HepG2 (cell line): Measurements from ENCODE around the gene PTAR1. TPM values are rescaled to one million over a fixed set of nuclear protein-coding genes. Genes with fewer than 3 reads are reported as not detected.

Experiments used
- ATAC-seq: fragments of 200-7000 bp; cut with Tn5 transposase; 3 replicates; pipeline ENCODE4 v1.9.1; 2020; ENCODE audit warnings: mild to moderate bottlenecking, moderate library complexity
- BruUV-seq: library from RNA; stranded (reverse); fragments of 400-500 nt; replicated peaks from 2 replicates; lab custom pipeline; 2021; lab: Mats Ljungman, UMichigan
- CTCF ChIA-PET: fragments of 300-600 bp; formaldehyde crosslinking; extraction: SDS; loops from one replicate; lab custom pipeline; 2021; ENCODE audit warnings: low total read pairs, inconsistent platforms, low intra/inter-chr PET ratio; lab: Yijun Ruan, JAX
- POLR2A ChIA-PET: fragments of 350-600 bp; sonication (Branson Sonifier 250); formaldehyde crosslinking; loops from one replicate; lab custom pipeline; 2020; ENCODE audit warnings: antibody characterized with exemption, inconsistent platforms; lab: Yijun Ruan, JAX
- DNase-seq: peaks from one replicate; pipeline ENCODE4 v3.0.0-alpha.2; 2015; ENCODE audit warnings: low spot score
- FAIRE-seq: peaks from 3 replicates; lab custom pipeline; 2011; peaks lifted over from hg19 to GRCh38; lab: Jason Lieb, UNC
- H2AFZ ChIP-seq: one replicate; pipeline ENCODE4 v1.6.1; 2011; ENCODE audit warnings: low read length, inconsistent platforms
- H3K27ac ChIP-seq: fragments of 300-600 bp; 3 replicates; pipeline ENCODE4 v1.8.0; 2011; ENCODE audit warnings: mixed run types, mild to moderate bottlenecking, mixed read lengths, low read length, inconsistent platforms; ENCODE audit not compliant: insufficient read depth; ENCODE audit errors: extremely low read length
- H3K27me3 ChIP-seq, 2 experiments: fragments of 200-600 bp in 1 of 2; 2 replicates in 1 of 2; 3 replicates in 1 of 2; pipeline versions ENCODE4 v1.6.0 to v1.8.0; 2011; ENCODE audit warnings: low read length in 2 of 2, mild to moderate bottlenecking in 2 of 2, moderate library complexity in 2 of 2, inconsistent platforms in 1 of 2; ENCODE audit not compliant: insufficient read depth in 2 of 2, control insufficient read depth in 1 of 2
- H3K36me3 ChIP-seq, 2 experiments: fragments of 200-600 bp in 1 of 2; replicated peaks in 1 of 2; 2 replicates in 1 of 2; 3 replicates in 1 of 2; pipeline versions ENCODE4 v1.5.1 to v1.8.0; 2011; ENCODE audit warnings: low read length in 2 of 2, inconsistent platforms in 1 of 2; ENCODE audit not compliant: insufficient read depth in 2 of 2, control insufficient read depth in 1 of 2
- H3K4me1 ChIP-seq: 2 replicates; pipeline ENCODE4 v1.5.1; 2012; ENCODE audit warnings: low read length, inconsistent platforms; ENCODE audit not compliant: insufficient read depth
- H3K4me2 ChIP-seq: 2 replicates; pipeline ENCODE4 v1.6.0; 2011; ENCODE audit warnings: low read depth, low read length, inconsistent platforms
- H3K4me3 ChIP-seq, 3 experiments: fragments of 200-600 bp in 1 of 3; sonication (generic), shearing (Covaris generic) in 1 of 3; replicated peaks in 1 of 3; 2 replicates each; pipeline ENCODE4 v1.5.1; 2011 to 2016; ENCODE audit warnings: low read length in 3 of 3, inconsistent platforms in 2 of 3, low read depth in 2 of 3, mild to moderate bottlenecking in 2 of 3, control low read depth in 1 of 3, mixed read lengths in 1 of 3; ENCODE audit not compliant: insufficient read depth in 1 of 3
- H3K79me2 ChIP-seq: one replicate; pipeline ENCODE4 v1.6.1; 2011; ENCODE audit warnings: low read length, inconsistent platforms; ENCODE audit not compliant: insufficient read depth
- H3K9ac ChIP-seq: 2 replicates; pipeline ENCODE4 v1.6.0; 2011; ENCODE audit warnings: mild to moderate bottlenecking, low read depth, low read length, inconsistent platforms; ENCODE audit not compliant: insufficient read depth
- H3K9me3 ChIP-seq: 2 replicates; pipeline ENCODE4 v1.5.1; 2012; ENCODE audit warnings: mild to moderate bottlenecking, low read length
- H4K20me1 ChIP-seq: 2 replicates; pipeline ENCODE4 v1.6.0; 2011; ENCODE audit warnings: inconsistent platforms, mild to moderate bottlenecking, low read length, moderate library complexity; ENCODE audit not compliant: insufficient read depth
- AGO2 ChIP-seq: fragments of 200-400 bp; formaldehyde crosslinking; optimal IDR thresholded peaks from 2 replicates; pipeline ENCODE3; 2017; ENCODE audit warnings: mild to moderate bottlenecking, low read depth, low read length, moderate library complexity
- DNMT1 ChIP-seq: sonication (generic); formaldehyde crosslinking; IDR thresholded peaks from 2 replicates; pipeline ENCODE4 v1.5.1; 2020; ENCODE audit warnings: mild to moderate bottlenecking, missing genetic modification reagents
- GRHL1 ChIP-seq: sonication (generic); formaldehyde crosslinking; conservative IDR thresholded peaks from 2 replicates; pipeline ENCODE4 v1.8.0; 2022; ENCODE audit warnings: missing genetic modification reagents
- IKZF1 ChIP-seq: fragments of 450-650 bp; IDR thresholded peaks from 2 replicates; pipeline ENCODE4 v1.7.1; 2016
- MAFF ChIP-seq: IDR thresholded peaks from 2 replicates; pipeline ENCODE4 v1.6.1; 2011; ENCODE audit warnings: low read depth, low read length, improper control_type of control experiment
- MAFK ChIP-seq, 2 experiments: IDR thresholded peaks in 1 of 2; conservative IDR thresholded peaks in 1 of 2; 2 replicates each; pipeline ENCODE4 v1.6.1; 2011; ENCODE audit warnings: improper control_type of control experiment in 2 of 2, low read length in 2 of 2
- MAZ ChIP-seq, 2 experiments: sonication (generic) in 1 of 2; formaldehyde crosslinking in 1 of 2; IDR thresholded peaks; 2 replicates each; pipeline versions ENCODE4 v1.5.0 to v1.6.1; 2012 to 2020; ENCODE audit warnings: low read depth in 2 of 2, mild to moderate bottlenecking in 2 of 2, borderline replicate concordance in 1 of 2, improper control_type of control experiment in 1 of 2, low read length in 1 of 2, missing genetic modification reagents in 1 of 2, moderate library complexity in 1 of 2
- MIER3 ChIP-seq: IDR thresholded peaks from 2 replicates; pipeline ENCODE4 v1.6.1; 2016; ENCODE audit warnings: missing compliant biosample characterization, borderline replicate concordance
- NCOA1 ChIP-seq: sonication (generic); formaldehyde crosslinking; IDR thresholded peaks from 2 replicates; pipeline ENCODE4 v1.9.0; 2021; ENCODE audit warnings: missing genetic modification reagents
- SOX5 ChIP-seq: IDR thresholded peaks from 2 replicates; pipeline ENCODE4 v1.6.1; 2016; ENCODE audit warnings: borderline replicate concordance
- TEF ChIP-seq: sonication (generic); formaldehyde crosslinking; IDR thresholded peaks from 2 replicates; pipeline ENCODE4 v1.5.0; 2020; ENCODE audit warnings: missing genetic modification reagents
- ZNF12 ChIP-seq: sonication (generic); formaldehyde crosslinking; IDR thresholded peaks from 2 replicates; pipeline ENCODE4 v1.5.0; 2020; ENCODE audit warnings: missing genetic modification reagents
- ZNF138 ChIP-seq: sonication (generic); formaldehyde crosslinking; IDR thresholded peaks from 2 replicates; pipeline ENCODE4 v1.5.0; 2020; ENCODE audit warnings: mild to moderate bottlenecking, low read depth, missing genetic modification reagents
- ZNF446 ChIP-seq: sonication (generic); formaldehyde crosslinking; IDR thresholded peaks from 2 replicates; pipeline ENCODE4 v1.5.0; 2020; ENCODE audit warnings: mild to moderate bottlenecking, missing genetic modification reagents
- ZNF574 ChIP-seq: sonication (generic); formaldehyde crosslinking; IDR thresholded peaks from 2 replicates; pipeline ENCODE4 v1.4.0; 2020; ENCODE audit warnings: missing genetic modification reagents
- WGBS: methylation state at CpG from one replicate; pipeline ENCODE4 v1.1.6; 2017; ENCODE audit warnings: low lambda C conversion rate; 5-methylcytosine and 5-hydroxymethylcytosine counted together
- in situ Hi-C: cut with HindIII; loops from 2 replicates; pipeline ENCODE4 v1.10.0; 2017; ENCODE audit warnings: low pct_unique_long_range_greater_than_20kb; ENCODE audit not compliant: extremely low pct_ligation_motif_present
- intact Hi-C: fragments of 100-400 bp; cut with micrococcal nuclease; formaldehyde crosslinking; loops from one replicate; pipeline ENCODE4 v1.10.0; 2022; ENCODE audit not compliant: unreplicated experiment
- polyA plus RNA-seq, 8 experiments: library from polyadenylated mRNA; depleted of rRNA in 3 of 8; stranded (reverse) in 7 of 8; unstranded in 1 of 8; fragments of >200 nt; fragmentation: Illumina TruSeq in 4 of 8; extraction: Trizol in 4 of 8; gene quantifications; 2 replicates each; pipeline versions ENCODE4 v1.2.1 to v1.2.3, GENCODE V29; 2011 to 2016; ENCODE audit warnings: low read depth in 4 of 8, missing spikeins in 1 of 8, mixed read lengths in 1 of 8; ENCODE audit not compliant: insufficient read depth in 1 of 8
- total RNA-seq, 5 experiments: library from RNA; depleted of rRNA; stranded (reverse); fragments of >200 nt; fragmentation: Illumina TruSeq; extraction: Trizol; gene quantifications; 2 replicates each; pipeline ENCODE4 v1.2.3, GENCODE V29; 2016; ENCODE audit warnings: low read depth in 1 of 5

PTAR1 gene
- total and polyA plus RNA-seq, 2 of the 13 experiments (the other 11 are each of a cell fraction or from before 2014, with no cell fraction given), result 26.5 to 42.1 TPM

- POLR2A ChIA-PET, result no interaction called here
- no peaks in the 10 kb centered on the region for H3K9me3 ChIP-seq
- BruUV-seq, result no TSS peak
- no peak overlapping the region for H3K27ac ChIP-seq
- no peaks in the 10 kb centered on the region for H3K79me2 ChIP-seq
- no peak overlapping the region for H3K4me2 ChIP-seq
- no peak overlapping the region for H3K9ac ChIP-seq
- no peak overlapping the region for H3K4me3 ChIP-seq
- FAIRE-seq (no peak), ATAC-seq (no peak), DNase-seq (no peak)
- H3K27me3 ChIP-seq, result peaks cover 0 to 5% of the 10 kb centered on the region in 2 experiments; a peak in 1 of 5 replicates
- CTCF ChIA-PET, result no interaction called here
- intact Hi-C loops (loop anchor here (10.0 kb wide), 1 partner anchor 146 kb away; the partner anchor contains the start of gene CFAP95), in situ Hi-C loops (loop anchor here (10.0 kb wide), 1 partner anchor 196 kb away; no protein-coding TSS in a partner anchor)
- no peaks in the 10 kb centered on the region for H3K36me3 ChIP-seq
- TF ChIP-seq ZNF12 (CRISPR knock-in tag) (no peak), MAZ (IDR thresholded peaks at IDR 0.05; ENCODE audit: borderline replicate concordance, low read depth, low read length) (no peak), MAZ (CRISPR knock-in tag; IDR thresholded peaks at IDR 0.05; ENCODE audit: low read depth) (no peak), GRHL1 (no peak), ZNF138 (CRISPR knock-in tag) (no peak), MIER3 (no peak), ZNF446 (no peak), SOX5 (CRISPR knock-in tag) (no peak), DNMT1 (CRISPR knock-in tag) (no peak), NCOA1 (CRISPR knock-in tag) (no peak), MAFF (peak; percentile 76), MAFK (conservative IDR thresholded peaks at IDR 0.05 in 1 of 2, IDR thresholded peaks at IDR 0.05 in 1 of 2; ENCODE audit: low read length in 2 of 2) (peak; percentile 64 to 86), TEF (CRISPR knock-in tag) (no peak), ZNF574 (CRISPR knock-in tag) (no peak), AGO2 (no peak), IKZF1 (no peak)
- no peak overlapping the region for H2AFZ ChIP-seq
- whole genome bisulfite sequencing, result 21% methylated on average over 4 of the region's 4 CpGs
- H3K4me1 ChIP-seq, result no peaks in the 10 kb centered on the region
- H4K20me1 ChIP-seq, result no peaks in the 10 kb centered on the region
Measured at GRCh38 chr9:69678843-69679538, 80.8 kb downstream of the PTAR1 start.
